Esophagus squamous epithelium (tissue), 5 donors: ENCODE measurements around the gene SIK3. TPM values are rescaled to one million over a fixed set of nuclear protein-coding genes. Genes with fewer than 3 reads are reported as not detected.

Source experiments
- DNase-seq: peaks from one replicate; lab custom pipeline; 2025; lab: John Stamatoyannopoulos, UW
- H3K27ac ChIP-seq, 4 donors: fragments of 200-600 bp; sonication (generic); one replicate each; pipeline ENCODE4 v1.5.1; 2016 to 2019; ENCODE audit warnings: mild to moderate bottlenecking in 1 of 4
- H3K27me3 ChIP-seq, 4 donors: fragments of 200-600 bp; sonication (generic); 1 replicate in 3 of 4; 2 replicates in 1 of 4; pipeline versions ENCODE4 v1.5.1 to v1.6.0; 2017 to 2021; ENCODE audit warnings: antibody characterized with exemption in 1 of 4
- H3K36me3 ChIP-seq, 3 donors: fragments of 200-600 bp; sonication (generic); one replicate each; pipeline ENCODE4 v1.5.1; 2016 to 2019
- H3K4me1 ChIP-seq, 3 donors: fragments of 200-600 bp; sonication (generic); one replicate each; pipeline ENCODE4 v1.5.1; 2017 to 2019
- H3K4me3 ChIP-seq, 4 donors: fragments of 200-600 bp; sonication (generic); 1 replicate in 3 of 4; 2 replicates in 1 of 4; pipeline ENCODE4 v1.5.1; 2016 to 2019; ENCODE audit warnings: mild to moderate bottlenecking in 2 of 4, moderate library complexity in 1 of 4
- H3K9me3 ChIP-seq, 3 donors: fragments of 200-600 bp; sonication (generic); one replicate each; pipeline ENCODE4 v1.5.1; 2016 to 2019
- CTCF ChIP-seq, 6 experiments: fragments of 450-650 bp in 4 of 6; fragments of 200-600 bp in 2 of 6; sonication (generic) in 2 of 6; IDR thresholded peaks; one replicate each; pipeline ENCODE4 v1.5.1; 2016 to 2019; ENCODE audit warnings: antibody characterized with exemption in 6 of 6, mild to moderate bottlenecking in 4 of 6, moderate library complexity in 4 of 6
- POLR2A ChIP-seq, 4 donors: fragments of 450-650 bp; IDR thresholded peaks; one replicate each; pipeline ENCODE4 v1.6.1; 2017; ENCODE audit warnings: antibody characterized with exemption in 4 of 4, mild to moderate bottlenecking in 4 of 4, moderate library complexity in 3 of 4
- WGBS, 2 donors: methylation state at CpG; one replicate each; pipeline ENCODE4 v1.1.5; 2018; 5-methylcytosine and 5-hydroxymethylcytosine counted together
- intact Hi-C: fragments of 100-400 bp; cut with DNase I; formaldehyde crosslinking; loops from one replicate; pipeline ENCODE4 v1.15.0; 2022
- total RNA-seq, 4 donors: library from RNA; depleted of rRNA; stranded (reverse); fragments of >200 nt; gene quantifications; one replicate each; pipeline ENCODE4 v1.1.0, GENCODE V29; 2016
- donor health status: DM: yes; HTN: yes; CAD: no.

SIK3 gene
- total RNA-seq, 4 donors from 2014 or later: 16.2 to 35.1 (median 20.3) TPM

- Histone ChIP-seq H3K36me3 (peaks cover 14 to 65% (median 17%) of the 10 kb centered on the region in 3 donors), H3K27me3 (no peaks in the 10 kb centered on the region), H3K4me1 (peaks cover 16 to 32% (median 27%) of the 10 kb centered on the region in 3 donors), H3K27ac (no peak overlapping the region), H3K9me3 (no peaks in the 10 kb centered on the region), H3K4me3 (no peak overlapping the region)
- WGBS, 2 donors: 88 to 96% methylated on average over 6 of the region's 6 CpGs
- intact Hi-C loops: no loop called here
- DNase-seq: no peak
- TF ChIP-seq POLR2A (IDR thresholded peaks at IDR 0.05) (no peak), CTCF (IDR thresholded peaks at IDR 0.05) (no peak)
These were observed 248.7 kb downstream of the SIK3 start for GRCh38 chr11:116849486-116849885.

GRCh38 chr11:116849060-116849459 lies 249.2 kb downstream of the SIK3 start:
- Histone ChIP-seq H3K4me3 (no peak overlapping the region), H3K36me3 (peaks cover 14 to 65% (median 17%) of the 10 kb centered on the region in 3 donors), H3K27ac (no peak overlapping the region), H3K9me3 (no peaks in the 10 kb centered on the region), H3K4me1 (peaks cover 16 to 28% (median 25%) of the 10 kb centered on the region in 3 donors), H3K27me3 (no peaks in the 10 kb centered on the region)
- WGBS, 2 donors: 93 to 94% methylated on average over 3 to 5 of the region's 12 CpGs
- TF ChIP-seq CTCF (IDR thresholded peaks at IDR 0.05) (no peak), POLR2A (IDR thresholded peaks at IDR 0.05) (no peak)
- intact Hi-C loops: no loop called here
- DNase-seq: no peak

- DNase-seq: no peak
- H3K36me3 ChIP-seq: peaks cover 14 to 75% (median 17%) of the 10 kb centered on the region in 3 donors
- TF ChIP-seq POLR2A (IDR thresholded peaks at IDR 0.05) (no peak), CTCF (IDR thresholded peaks at IDR 0.05) (no peak)
- no peak overlapping the region for H3K4me3 ChIP-seq
- no peak overlapping the region for H3K27ac ChIP-seq
- 100% methylated on average over 2 of the region's 4 CpGs for WGBS, 2 donors
- peaks cover 7 to 13% (median 11%) of the 10 kb centered on the region in 3 donors for H3K4me1 ChIP-seq
- intact Hi-C loops: no loop called here
- H3K27me3 ChIP-seq: no peaks in the 10 kb centered on the region
- no peaks in the 10 kb centered on the region for H3K9me3 ChIP-seq
These were observed 250.6 kb downstream of the SIK3 start for GRCh38 chr11:116847612-116848011.

GRCh38 chr11:116844722-116845121 lies 253.5 kb downstream of the SIK3 start:
- peaks cover 14 to 70% (median 17%) of the 10 kb centered on the region in 3 donors for H3K36me3 ChIP-seq
- H3K27ac ChIP-seq: no peak overlapping the region
- no peak for TF ChIP-seq POLR2A (IDR thresholded peaks at IDR 0.05)
- TF ChIP-seq CTCF (IDR thresholded peaks at IDR 0.05): no peak
- H3K4me3 ChIP-seq: no peak overlapping the region
- H3K27me3 ChIP-seq: no peaks in the 10 kb centered on the region
- intact Hi-C loops: no loop called here
- H3K9me3 ChIP-seq: no peaks in the 10 kb centered on the region
- H3K4me1 ChIP-seq: no peaks in the 10 kb centered on the region
- 91 to 92% methylated on average over 4 of the region's 4 CpGs for WGBS, 2 donors
- no peak for DNase-seq

- Histone ChIP-seq H3K4me3 (no peak overlapping the region), H3K27ac (no peak overlapping the region), H3K27me3 (no peaks in the 10 kb centered on the region), H3K4me1 (no peaks in the 10 kb centered on the region), H3K36me3 (peaks cover 10 to 60% (median 15%) of the 10 kb centered on the region in 3 donors), H3K9me3 (no peaks in the 10 kb centered on the region)
- intact Hi-C loops: no loop called here
- 87 to 92% methylated on average over 7 to 9 of the region's 9 CpGs for WGBS, 2 donors
- DNase-seq: no peak
- no peak for TF ChIP-seq POLR2A (IDR thresholded peaks at IDR 0.05)
- TF ChIP-seq CTCF (IDR thresholded peaks at IDR 0.05): no peak
These were observed 254.6 kb downstream of the SIK3 start for GRCh38 chr11:116843661-116844060.
